HG02759 (cell line): ENCODE data around the gene CINP.
"Not testable (repeated sequence)": the region's sequence is repeated elsewhere in the genome, so short reads cannot be mapped to it uniquely, and the experiment has no call there.

ENCODE experiments used
- ATAC-seq: cut with Tn5 transposase; IDR thresholded peaks from one replicate; pipeline ENCODE4 v1.9.1; 2021; ENCODE audit warnings: mild to moderate bottlenecking, moderate library complexity; ENCODE audit not compliant: unreplicated experiment

Gene CINP

DNA sequence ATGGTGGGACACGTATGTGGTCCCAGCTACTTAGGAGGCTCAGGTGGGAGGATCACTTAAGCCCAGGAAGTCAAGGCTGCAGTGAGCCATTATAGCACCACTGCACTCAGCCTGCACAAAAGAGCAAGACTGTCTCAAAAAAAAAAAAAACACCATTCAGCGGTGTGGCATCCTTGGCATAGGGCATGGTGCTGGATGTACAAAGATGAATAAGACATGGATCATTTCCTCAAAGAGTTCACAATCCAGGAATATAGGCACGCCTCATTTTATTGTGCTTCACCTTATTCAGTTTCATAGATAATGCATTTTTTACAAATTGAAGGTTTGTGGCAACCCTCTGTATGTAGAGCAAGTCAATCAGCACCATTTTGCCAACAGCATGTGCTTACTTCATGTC, 6.4 kb downstream of the CINP start:
- no peak for ATAC-seq

- no peak for ATAC-seq
These were observed 9.5 kb downstream of the CINP start for GRCh38 chr14:102353126-102353619.

- no peak for ATAC-seq
These were observed 10.5 kb downstream of the CINP start for GRCh38 chr14:102352213-102352612.

DNA sequence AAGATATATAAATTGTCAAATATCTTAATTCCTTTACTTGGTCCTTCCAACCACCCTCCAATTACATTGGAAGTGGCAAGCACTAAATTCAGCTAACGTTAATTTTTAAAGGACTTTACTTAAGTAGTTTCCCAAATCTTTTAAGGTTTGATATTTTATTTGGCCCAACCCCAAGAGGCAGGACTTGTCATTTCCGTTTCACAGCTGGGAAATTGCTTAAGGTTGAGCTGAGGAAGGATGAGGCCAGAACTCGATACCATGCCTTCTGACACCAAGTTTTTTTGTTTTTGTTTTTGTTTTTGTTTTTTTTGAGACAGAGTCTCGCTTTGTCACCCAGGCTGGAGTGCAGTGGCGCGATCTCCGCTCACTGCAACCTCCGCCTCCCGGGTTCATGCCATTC, 11.1 kb downstream of the CINP start:
- not testable (repeated sequence) for ATAC-seq

DNA sequence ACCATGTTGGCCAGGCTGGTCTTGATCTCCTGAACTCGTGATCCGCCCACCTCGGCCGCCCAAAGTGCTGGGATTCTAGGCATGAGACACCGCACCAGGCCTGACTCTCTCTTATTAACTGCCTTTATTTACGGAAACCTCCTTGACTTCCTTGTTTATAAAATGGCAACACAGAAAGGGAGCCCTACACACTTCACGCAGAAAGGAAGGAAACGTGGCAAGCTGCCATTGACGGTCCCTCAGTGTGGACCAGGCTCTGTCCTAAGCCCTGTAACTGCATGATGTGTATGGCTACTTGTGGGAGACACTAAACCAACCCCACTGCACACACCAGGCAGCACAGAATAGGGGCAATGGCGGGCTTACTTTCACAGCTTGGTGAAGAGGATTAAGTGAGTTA, 11.7 kb downstream of the CINP start:
- ATAC-seq, result no peak

- no peak for ATAC-seq
These were observed 14.3 kb downstream of the CINP start for GRCh38 chr14:102348376-102348775.

DNA sequence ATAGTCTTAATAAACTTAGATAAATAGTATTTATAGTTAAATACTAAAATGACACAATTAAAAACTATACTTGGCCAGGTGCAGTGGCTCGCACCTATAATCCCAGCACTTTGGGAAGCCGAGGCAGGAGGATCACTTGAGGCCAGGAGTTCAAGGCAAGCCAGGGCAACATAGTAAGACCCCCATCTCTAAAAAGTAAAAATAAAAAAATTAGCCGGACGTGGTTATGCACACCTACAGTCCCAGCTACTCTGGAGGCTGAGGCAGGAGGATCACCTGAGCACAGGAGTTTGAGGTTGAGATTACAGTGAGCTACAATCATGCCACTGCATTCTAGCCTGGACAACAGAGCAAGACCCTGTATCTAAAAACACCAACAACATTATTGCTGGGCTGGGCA, 16.0 kb downstream of the CINP start:
- ATAC-seq, result no peak

GRCh38 chr14:102345232-102345631, 17.5 kb downstream of the CINP start:
- no peak for ATAC-seq

DNA sequence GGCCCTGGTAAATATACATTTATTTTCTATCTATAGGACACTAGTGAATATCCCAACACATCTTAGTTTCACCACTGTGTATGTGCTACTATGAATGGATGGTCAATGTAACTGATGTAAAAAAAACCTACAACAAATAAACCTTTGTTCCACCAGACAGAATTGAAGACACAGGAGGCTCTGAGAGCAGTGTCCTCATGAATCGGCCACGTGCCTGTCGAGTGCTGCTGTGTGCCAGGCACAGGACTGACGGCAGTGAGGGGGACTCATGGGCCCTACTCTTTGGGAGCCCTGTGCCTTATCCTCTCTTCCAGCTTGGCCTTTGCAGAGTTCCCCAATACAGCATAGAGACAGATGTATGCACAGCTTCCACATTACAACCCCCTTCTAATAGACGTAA, 18.2 kb downstream of the CINP start:
- no peak for ATAC-seq

DNA sequence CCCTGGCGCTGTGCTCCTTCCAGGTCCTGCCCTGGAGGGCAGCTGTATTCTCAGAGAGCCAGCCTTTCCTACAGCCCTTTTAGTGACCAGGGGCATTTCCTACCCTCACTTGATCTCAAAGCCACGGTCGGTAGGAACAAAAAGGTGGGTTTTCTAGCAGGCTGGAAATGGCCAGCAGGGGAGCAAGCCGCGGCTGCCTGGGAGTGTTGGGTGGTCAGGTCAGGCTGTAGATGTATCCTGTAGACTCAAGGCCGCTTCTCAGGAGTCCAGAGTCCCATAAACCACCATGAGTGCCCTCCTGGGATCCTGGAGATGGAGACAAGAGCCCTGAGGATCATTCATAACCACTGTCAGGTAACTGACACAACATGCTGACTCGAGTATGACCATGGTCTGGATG, 18.6 kb downstream of the CINP start:
- ATAC-seq, result no peak

- no peak for ATAC-seq
These were observed 20.5 kb downstream of the CINP start for GRCh38 chr14:102342238-102342637.

DNA sequence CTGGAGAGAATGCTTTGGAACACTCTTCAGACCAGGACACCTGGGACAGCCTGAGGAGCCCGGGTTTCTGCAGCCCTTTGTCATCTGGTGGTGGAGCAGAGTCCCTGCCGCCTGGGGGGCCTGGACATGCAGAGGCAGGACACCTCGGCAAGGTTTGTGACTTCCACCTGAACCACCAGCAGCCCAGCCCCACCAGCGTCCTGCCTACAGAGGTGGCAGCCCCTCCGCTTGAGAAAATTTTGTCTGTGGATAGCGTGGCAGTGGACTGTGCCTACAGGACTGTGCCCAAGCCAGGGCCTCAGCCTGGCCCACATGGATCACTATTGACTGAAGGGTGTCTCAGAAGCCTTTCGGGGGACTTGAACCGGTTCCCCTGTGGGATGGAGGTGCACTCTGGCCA, 21.1 kb downstream of the CINP start:
- no peak for ATAC-seq

DNA sequence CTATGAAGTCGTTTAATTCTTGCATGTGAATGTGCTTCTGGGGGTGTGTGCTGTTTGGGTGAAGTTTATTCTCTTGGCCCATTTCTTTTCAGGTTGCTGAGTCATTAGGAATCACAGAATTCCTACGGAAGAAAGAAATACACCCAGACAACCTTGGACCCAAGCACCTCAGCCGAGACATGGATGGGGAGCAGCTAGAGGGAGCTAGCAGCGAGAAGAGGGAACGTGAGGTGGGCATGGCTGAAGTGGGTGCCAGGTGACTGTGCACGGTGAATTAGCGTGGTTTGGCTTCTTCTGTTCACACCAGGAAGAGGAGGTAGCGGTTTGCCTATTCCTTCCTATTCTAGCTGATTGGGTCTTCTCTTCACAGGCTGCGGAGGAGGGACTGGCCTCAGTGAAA, 24.0 kb downstream of the CINP start:
- no peak for ATAC-seq

DNA sequence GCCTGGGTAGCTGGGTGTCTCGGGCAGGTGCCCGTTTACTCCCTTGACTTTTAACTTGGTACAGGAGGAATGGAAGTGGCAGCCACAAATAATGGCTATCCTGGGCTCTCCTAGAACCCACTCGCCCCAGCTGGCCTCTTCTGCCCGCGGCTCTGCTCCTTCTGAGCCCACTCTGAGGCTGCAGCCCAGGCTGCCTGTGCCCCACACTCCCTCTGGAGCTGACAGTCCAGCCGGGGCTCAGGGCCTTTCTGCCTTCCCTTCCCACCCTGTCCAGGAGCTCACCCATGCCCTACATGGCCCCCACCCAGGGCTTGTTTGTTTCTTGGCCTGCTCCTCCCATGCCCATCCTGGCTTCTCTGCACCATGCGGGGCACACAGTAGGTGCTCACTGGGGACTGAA, 27.5 kb downstream of the CINP start:
- ATAC-seq, result no peak

DNA sequence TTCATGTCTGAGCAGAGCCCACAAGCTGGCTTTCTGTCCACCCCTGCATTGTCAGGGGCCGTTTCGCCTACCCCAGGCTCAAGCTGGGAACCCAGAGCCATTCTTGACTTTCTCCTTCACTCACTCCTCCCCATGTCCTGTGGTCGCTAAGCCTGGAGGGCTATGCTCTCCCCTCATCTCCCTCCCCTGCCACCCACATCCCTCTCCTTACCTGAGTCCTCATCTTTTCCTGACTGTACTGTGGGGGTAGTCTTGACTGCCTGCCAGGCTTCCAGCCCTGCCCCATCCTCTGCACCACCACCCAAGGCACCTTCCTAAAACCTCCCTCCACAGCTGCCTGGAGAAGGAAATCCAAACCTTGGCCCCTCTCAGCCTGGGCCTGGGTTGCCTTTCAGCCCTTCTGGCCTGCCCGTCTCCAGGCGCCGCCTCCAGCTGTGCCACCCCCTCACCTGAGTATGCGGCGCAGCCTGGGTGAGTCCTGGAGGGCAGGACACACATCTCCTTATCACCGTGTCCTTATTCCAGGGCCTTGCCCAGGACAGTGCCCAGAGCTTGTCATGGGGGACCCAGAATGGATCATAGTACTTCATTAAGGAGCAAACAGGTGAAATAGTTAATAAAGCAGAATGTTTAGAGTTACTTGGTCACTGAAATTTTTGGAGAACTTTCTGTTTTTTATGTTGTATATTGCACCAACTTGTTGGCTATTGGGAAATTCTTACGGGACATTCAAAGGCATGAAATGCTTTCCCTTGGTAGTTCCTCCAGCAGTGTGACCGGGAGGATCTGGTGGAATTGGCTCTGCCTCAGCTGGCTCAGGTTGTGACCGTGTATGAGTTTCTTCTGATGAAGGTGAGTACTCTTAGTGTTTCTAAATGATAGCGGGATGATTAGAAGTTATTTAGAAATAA, 28.6 kb downstream of the CINP start:
- no peak for ATAC-seq

- no peak for ATAC-seq
These were observed 29.3 kb downstream of the CINP start for GRCh38 chr14:102333390-102333789.

GRCh38 chr14:102330806-102331205, 31.9 kb downstream of the CINP start:
- ATAC-seq, result no peak

DNA sequence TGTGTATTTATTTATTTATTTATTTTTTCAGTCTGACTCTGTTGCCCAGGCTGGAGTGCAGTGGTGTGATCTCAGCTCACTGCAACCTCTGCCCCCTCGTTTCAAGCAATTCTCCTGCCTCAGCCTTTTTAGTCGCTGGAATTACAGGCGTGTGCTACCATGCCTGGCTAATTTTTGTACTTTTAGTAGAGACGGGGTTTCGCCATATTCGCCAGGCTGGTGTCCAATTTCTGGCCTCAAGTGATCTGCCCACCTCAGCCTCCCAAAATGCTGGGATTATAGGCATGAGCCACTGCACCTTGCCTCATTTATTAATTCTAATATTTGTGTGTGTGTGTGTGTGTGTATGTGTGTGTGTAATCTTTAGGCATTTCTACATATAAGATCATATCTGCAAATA, 33.3 kb downstream of the CINP start:
- ATAC-seq, result not testable (repeated sequence)

DNA sequence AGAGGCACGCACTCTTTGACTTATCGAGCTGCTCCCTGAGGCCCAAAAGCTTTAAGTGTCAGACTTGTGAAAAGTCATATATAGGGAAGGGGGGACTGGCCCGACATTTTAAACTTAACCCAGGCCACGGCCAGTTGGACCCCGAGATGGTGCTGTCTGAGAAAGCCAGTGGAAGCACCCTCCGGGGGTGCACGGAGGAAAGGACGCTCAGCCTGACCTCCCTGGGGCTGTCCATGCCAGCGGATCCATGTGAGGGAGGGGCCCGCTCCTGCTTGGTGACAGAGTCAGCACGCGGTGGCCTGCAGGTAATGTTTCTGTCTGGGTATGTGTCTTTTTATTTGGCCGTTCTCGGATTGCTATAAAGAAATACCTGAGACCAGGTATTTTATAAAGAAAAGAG, 36.1 kb downstream of the CINP start:
- ATAC-seq, result no peak

DNA sequence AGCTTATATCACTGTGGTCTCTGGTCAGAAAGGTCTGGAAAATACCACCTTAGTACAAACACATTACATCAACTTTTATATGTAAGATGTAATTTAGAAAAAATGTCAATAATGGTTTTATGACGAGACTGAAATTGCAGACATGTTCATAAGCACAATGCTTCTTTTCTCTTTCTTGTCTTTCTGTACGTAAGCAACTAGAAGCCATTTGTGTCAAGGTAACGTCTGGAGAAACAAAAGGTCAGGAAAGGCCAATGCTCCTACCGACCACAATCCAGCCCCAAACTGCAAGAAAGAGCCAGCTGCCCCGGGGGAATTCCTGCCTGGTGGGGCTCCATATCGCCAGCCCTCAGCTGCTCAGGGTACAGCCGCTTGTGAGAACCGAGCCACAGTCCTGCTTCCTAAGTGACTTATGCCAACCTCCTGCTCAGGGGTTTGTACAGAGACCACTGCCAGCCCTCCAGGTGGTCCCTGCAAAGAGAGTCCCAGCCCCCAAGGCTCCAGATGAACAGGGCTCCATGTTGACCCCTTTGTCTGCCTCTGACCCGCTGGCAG, 36.8 kb downstream of the CINP start:
- ATAC-seq, result no peak

- ATAC-seq, result no peak
These were observed 39.6 kb downstream of the CINP start for GRCh38 chr14:102323102-102323501.
